ENCODE measurements around the gene CA10. TPM values are rescaled to one million over a fixed set of nuclear protein-coding genes. Genes with fewer than 3 reads are reported as not detected.

CA10 gene
- polyA plus RNA-seq, 2 donors = 0.06 TPM; not detected in 1

GRCh38 chr17:51725185-51725584, 433.3 kb downstream of the CA10 start:
- H3K9me3 ChIP-seq (ENCODE audit: control insufficient read depth in 2 of 2, insufficient read depth in 1 of 2, low read depth in 1 of 2, low read length in 1 of 2) = no peaks in the 10 kb centered on the region
- WGBS, 2 donors = 73 to 79% methylated on average over 3 of the region's 3 CpGs
- no peaks in the 10 kb centered on the region for H3K36me3 ChIP-seq (ENCODE audit: control insufficient read depth in 2 of 2, insufficient read depth in 2 of 2, low read length in 1 of 2)
- no peaks in the 10 kb centered on the region for H3K4me1 ChIP-seq (ENCODE audit: control insufficient read depth in 2 of 2, insufficient read depth in 2 of 2, low read length in 1 of 2)
- no peak overlapping the region for H3K4me3 ChIP-seq (ENCODE audit: low read depth in 1 of 2, low read length in 2 of 2)
- no peak overlapping the region for H3K27ac ChIP-seq (ENCODE audit: low read depth in 2 of 2, low read length in 1 of 2)
- H3K27me3 ChIP-seq (ENCODE audit: control insufficient read depth in 1 of 2, insufficient read depth in 2 of 2, low read length in 2 of 2) = no peaks in the 10 kb centered on the region

GRCh38 chr17:51724043-51724580, 434.4 kb downstream of the CA10 start:
- Histone ChIP-seq H3K4me1 (ENCODE audit: control insufficient read depth in 2 of 2, insufficient read depth in 2 of 2, low read length in 1 of 2) (no peaks in the 10 kb centered on the region), H3K27ac (ENCODE audit: low read depth in 2 of 2, low read length in 1 of 2) (no peak overlapping the region), H3K36me3 (ENCODE audit: control insufficient read depth in 2 of 2, insufficient read depth in 2 of 2, low read length in 1 of 2) (no peaks in the 10 kb centered on the region), H3K4me3 (ENCODE audit: low read depth in 1 of 2, low read length in 2 of 2) (no peak overlapping the region), H3K9me3 (ENCODE audit: control insufficient read depth in 2 of 2, insufficient read depth in 1 of 2, low read depth in 1 of 2, low read length in 1 of 2) (no peaks in the 10 kb centered on the region), H3K27me3 (ENCODE audit: control insufficient read depth in 1 of 2, insufficient read depth in 2 of 2, low read length in 2 of 2) (no peaks in the 10 kb centered on the region)
- WGBS, 2 donors = 89 to 92% methylated on average over 1 of the region's 1 CpG

DNA sequence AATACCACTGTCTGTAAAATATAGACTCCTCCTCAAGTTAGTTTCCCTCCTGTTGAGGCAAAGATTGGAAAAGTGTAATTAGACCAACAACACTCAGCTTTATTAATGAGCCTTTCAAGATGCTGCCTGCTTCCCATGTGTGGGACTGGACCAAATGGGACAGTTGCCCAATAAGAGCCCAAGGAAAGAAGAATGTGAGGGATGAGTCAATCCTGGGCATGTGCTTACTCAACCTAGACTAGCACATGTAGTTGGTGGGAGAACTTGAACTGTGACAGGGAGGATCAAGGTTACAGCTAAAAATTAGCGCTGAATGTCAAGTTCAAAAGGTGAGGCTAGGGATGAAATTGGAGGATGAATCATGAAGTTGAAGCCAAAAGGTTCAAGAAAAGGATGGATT, 435.5 kb downstream of the CA10 start:
- Histone ChIP-seq H3K36me3 (ENCODE audit: control insufficient read depth in 2 of 2, insufficient read depth in 2 of 2, low read length in 1 of 2) (no peaks in the 10 kb centered on the region), H3K4me3 (ENCODE audit: low read depth in 1 of 2, low read length in 2 of 2) (no peak overlapping the region), H3K27ac (ENCODE audit: low read depth in 2 of 2, low read length in 1 of 2) (no peak overlapping the region), H3K27me3 (ENCODE audit: control insufficient read depth in 1 of 2, insufficient read depth in 2 of 2, low read length in 2 of 2) (no peaks in the 10 kb centered on the region), H3K9me3 (ENCODE audit: control insufficient read depth in 2 of 2, insufficient read depth in 1 of 2, low read depth in 1 of 2, low read length in 1 of 2) (no peaks in the 10 kb centered on the region), H3K4me1 (ENCODE audit: control insufficient read depth in 2 of 2, insufficient read depth in 2 of 2, low read length in 1 of 2) (no peaks in the 10 kb centered on the region)
- WGBS, 2 donors = 68 to 81% methylated on average over 1 of the region's 1 CpG

- Histone ChIP-seq H3K9me3 (ENCODE audit: control insufficient read depth in 2 of 2, insufficient read depth in 1 of 2, low read depth in 1 of 2, low read length in 1 of 2) (no peaks in the 10 kb centered on the region), H3K4me3 (ENCODE audit: low read depth in 1 of 2, low read length in 2 of 2) (no peak overlapping the region), H3K27me3 (ENCODE audit: control insufficient read depth in 1 of 2, insufficient read depth in 2 of 2, low read length in 2 of 2) (no peaks in the 10 kb centered on the region), H3K36me3 (ENCODE audit: control insufficient read depth in 2 of 2, insufficient read depth in 2 of 2, low read length in 1 of 2) (no peaks in the 10 kb centered on the region), H3K27ac (ENCODE audit: low read depth in 2 of 2, low read length in 1 of 2) (no peak overlapping the region), H3K4me1 (ENCODE audit: control insufficient read depth in 2 of 2, insufficient read depth in 2 of 2, low read length in 1 of 2) (no peaks in the 10 kb centered on the region)
- WGBS, 2 donors = 91 to 95% methylated on average over 5 of the region's 5 CpGs
Measured at GRCh38 chr17:51721730-51722129, 436.8 kb downstream of the CA10 start.

DNA sequence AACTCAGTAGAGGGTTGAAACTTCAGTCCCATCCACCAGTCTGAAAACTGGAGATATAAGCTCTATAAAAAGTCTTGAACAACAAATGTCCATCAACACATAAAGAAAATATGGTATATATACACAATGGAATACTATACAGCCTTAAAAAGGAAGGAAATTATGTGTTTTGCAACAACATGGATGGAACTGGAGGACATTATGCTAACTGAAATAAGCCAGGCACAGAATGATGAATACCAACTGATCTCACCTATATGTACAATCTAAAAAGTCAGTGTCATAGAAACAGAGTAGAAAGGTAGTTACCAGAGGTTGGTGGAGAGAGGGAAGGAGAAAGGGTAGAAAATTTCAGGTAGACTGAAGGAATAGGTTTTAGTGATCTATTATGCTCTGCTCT, 438.1 kb downstream of the CA10 start:
- Histone ChIP-seq H3K4me1 (ENCODE audit: control insufficient read depth in 2 of 2, insufficient read depth in 2 of 2, low read length in 1 of 2) (no peaks in the 10 kb centered on the region), H3K27me3 (ENCODE audit: control insufficient read depth in 1 of 2, insufficient read depth in 2 of 2, low read length in 2 of 2) (no peaks in the 10 kb centered on the region), H3K4me3 (ENCODE audit: low read depth in 1 of 2, low read length in 2 of 2) (no peak overlapping the region), H3K9me3 (ENCODE audit: control insufficient read depth in 2 of 2, insufficient read depth in 1 of 2, low read depth in 1 of 2, low read length in 1 of 2) (no peaks in the 10 kb centered on the region), H3K36me3 (ENCODE audit: control insufficient read depth in 2 of 2, insufficient read depth in 2 of 2, low read length in 1 of 2) (no peaks in the 10 kb centered on the region), H3K27ac (ENCODE audit: low read depth in 2 of 2, low read length in 1 of 2) (no peak overlapping the region)

DNA sequence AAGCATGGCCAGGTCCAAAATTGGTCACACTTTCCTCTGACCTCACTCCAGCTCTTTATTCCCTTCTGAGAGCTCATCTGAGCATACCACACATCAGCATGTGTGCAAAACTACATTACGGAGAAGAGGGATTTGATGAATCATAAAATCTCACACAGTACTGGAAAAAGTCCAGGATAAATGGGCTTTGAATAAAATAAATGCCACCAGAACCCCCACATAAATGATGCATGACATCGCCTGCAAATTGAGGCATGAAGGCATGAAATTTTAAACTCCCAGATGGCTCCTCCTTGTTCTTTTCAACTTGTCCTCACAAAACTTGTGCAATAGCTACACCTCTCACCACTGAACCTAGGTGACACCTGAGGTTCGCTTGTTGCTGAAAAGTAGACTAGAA, 439.5 kb downstream of the CA10 start:
- 57 to 65% methylated on average over 3 of the region's 3 CpGs for WGBS, 2 donors
- H3K27ac ChIP-seq (ENCODE audit: low read depth in 2 of 2, low read length in 1 of 2) = no peak overlapping the region
- no peaks in the 10 kb centered on the region for H3K36me3 ChIP-seq (ENCODE audit: control insufficient read depth in 2 of 2, insufficient read depth in 2 of 2, low read length in 1 of 2)
- no peaks in the 10 kb centered on the region for H3K4me1 ChIP-seq (ENCODE audit: control insufficient read depth in 2 of 2, insufficient read depth in 2 of 2, low read length in 1 of 2)
- no peaks in the 10 kb centered on the region for H3K9me3 ChIP-seq (ENCODE audit: control insufficient read depth in 2 of 2, insufficient read depth in 1 of 2, low read depth in 1 of 2, low read length in 1 of 2)
- H3K4me3 ChIP-seq (ENCODE audit: low read depth in 1 of 2, low read length in 2 of 2) = no peak overlapping the region
- H3K27me3 ChIP-seq (ENCODE audit: control insufficient read depth in 1 of 2, insufficient read depth in 2 of 2, low read length in 2 of 2) = no peaks in the 10 kb centered on the region

- no peaks in the 10 kb centered on the region for H3K36me3 ChIP-seq (ENCODE audit: control insufficient read depth in 2 of 2, insufficient read depth in 2 of 2, low read length in 1 of 2)
- WGBS, 2 donors = 69 to 76% methylated on average over 7 of the region's 7 CpGs
- H3K4me3 ChIP-seq (ENCODE audit: low read depth in 1 of 2, low read length in 2 of 2) = no peak overlapping the region
- H3K9me3 ChIP-seq (ENCODE audit: control insufficient read depth in 2 of 2, insufficient read depth in 1 of 2, low read depth in 1 of 2, low read length in 1 of 2) = no peaks in the 10 kb centered on the region
- H3K27ac ChIP-seq (ENCODE audit: low read depth in 2 of 2, low read length in 1 of 2) = no peak overlapping the region
- H3K27me3 ChIP-seq (ENCODE audit: control insufficient read depth in 1 of 2, insufficient read depth in 2 of 2, low read length in 2 of 2) = no peaks in the 10 kb centered on the region
- H3K4me1 ChIP-seq (ENCODE audit: control insufficient read depth in 2 of 2, insufficient read depth in 2 of 2, low read length in 1 of 2) = no peaks in the 10 kb centered on the region
Measured at GRCh38 chr17:51711581-51711980, 446.9 kb downstream of the CA10 start.

GRCh38 chr17:51710634-51710979, 447.9 kb downstream of the CA10 start:
- Histone ChIP-seq H3K9me3 (ENCODE audit: control insufficient read depth in 2 of 2, insufficient read depth in 1 of 2, low read depth in 1 of 2, low read length in 1 of 2) (no peaks in the 10 kb centered on the region), H3K27ac (ENCODE audit: low read depth in 2 of 2, low read length in 1 of 2) (no peak overlapping the region), H3K4me3 (ENCODE audit: low read depth in 1 of 2, low read length in 2 of 2) (no peak overlapping the region), H3K4me1 (ENCODE audit: control insufficient read depth in 2 of 2, insufficient read depth in 2 of 2, low read length in 1 of 2) (no peaks in the 10 kb centered on the region), H3K36me3 (ENCODE audit: control insufficient read depth in 2 of 2, insufficient read depth in 2 of 2, low read length in 1 of 2) (no peaks in the 10 kb centered on the region), H3K27me3 (ENCODE audit: control insufficient read depth in 1 of 2, insufficient read depth in 2 of 2, low read length in 2 of 2) (no peaks in the 10 kb centered on the region)
- 58 to 61% methylated on average over 3 of the region's 3 CpGs for WGBS, 2 donors

GRCh38 chr17:51709694-51710633, 448.6 kb downstream of the CA10 start:
- Histone ChIP-seq H3K27ac (ENCODE audit: low read depth in 2 of 2, low read length in 1 of 2) (no peak overlapping the region), H3K27me3 (ENCODE audit: control insufficient read depth in 1 of 2, insufficient read depth in 2 of 2, low read length in 2 of 2) (no peaks in the 10 kb centered on the region), H3K4me1 (ENCODE audit: control insufficient read depth in 2 of 2, insufficient read depth in 2 of 2, low read length in 1 of 2) (no peaks in the 10 kb centered on the region), H3K4me3 (ENCODE audit: low read depth in 1 of 2, low read length in 2 of 2) (no peak overlapping the region), H3K9me3 (ENCODE audit: control insufficient read depth in 2 of 2, insufficient read depth in 1 of 2, low read depth in 1 of 2, low read length in 1 of 2) (no peaks in the 10 kb centered on the region), H3K36me3 (ENCODE audit: control insufficient read depth in 2 of 2, insufficient read depth in 2 of 2, low read length in 1 of 2) (no peaks in the 10 kb centered on the region)
- 60 to 63% methylated on average over 7 of the region's 7 CpGs for WGBS, 2 donors

DNA sequence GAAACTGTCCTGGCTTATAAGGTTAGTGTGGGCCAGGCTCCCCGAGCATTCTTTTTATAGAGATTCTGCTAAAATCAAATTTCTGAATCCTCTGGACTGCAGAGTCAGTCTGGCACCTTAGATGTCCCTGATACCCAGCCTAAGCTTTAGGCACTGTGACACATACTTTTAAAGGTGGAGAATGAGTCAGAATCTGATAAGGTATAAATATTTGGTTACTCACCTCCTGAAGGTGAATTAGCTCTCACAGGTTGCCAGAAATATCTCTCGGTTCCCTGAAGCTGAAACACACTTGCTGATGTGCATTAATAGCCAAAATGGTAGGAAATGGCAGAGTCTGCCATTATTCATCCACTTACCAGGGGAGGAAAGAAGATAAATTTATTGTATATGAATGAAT, 451.3 kb downstream of the CA10 start:
- Histone ChIP-seq H3K9me3 (ENCODE audit: control insufficient read depth in 2 of 2, insufficient read depth in 1 of 2, low read depth in 1 of 2, low read length in 1 of 2) (no peaks in the 10 kb centered on the region), H3K36me3 (ENCODE audit: control insufficient read depth in 2 of 2, insufficient read depth in 2 of 2, low read length in 1 of 2) (no peaks in the 10 kb centered on the region), H3K27me3 (ENCODE audit: control insufficient read depth in 1 of 2, insufficient read depth in 2 of 2, low read length in 2 of 2) (no peaks in the 10 kb centered on the region), H3K27ac (ENCODE audit: low read depth in 2 of 2, low read length in 1 of 2) (no peak overlapping the region), H3K4me1 (ENCODE audit: control insufficient read depth in 2 of 2, insufficient read depth in 2 of 2, low read length in 1 of 2) (no peaks in the 10 kb centered on the region), H3K4me3 (ENCODE audit: low read depth in 1 of 2, low read length in 2 of 2) (no peak overlapping the region)
- 71 to 76% methylated on average over 2 of the region's 2 CpGs for WGBS, 2 donors
